ENCODE results near the gene PSMB7. TPM values are rescaled to one million over a fixed set of nuclear protein-coding genes. Genes with fewer than 3 reads are reported as not detected.

Gene PSMB7
- total and polyA plus RNA-seq, 2 of the 8 experiments (the other 6 are each of a cell fraction or from before 2014, with no cell fraction given), result 222 to 357 TPM

- TF ChIP-seq CHD7 (IDR thresholded peaks at IDR 0.05; ENCODE audit: insufficient replicate concordance, low read length), result no peak
- TF ChIP-seq KDM1A (IDR thresholded peaks at IDR 0.05; ENCODE audit: borderline replicate concordance, low read length), result no peak
- no peak for TF ChIP-seq YY1 (IDR thresholded peaks at IDR 0.05; ENCODE audit: low read depth, low read length)
- no peak for TF ChIP-seq KDM4A (IDR thresholded peaks at IDR 0.05; ENCODE audit: low read depth, low read length, severe bottlenecking)
- TF ChIP-seq JUN (IDR thresholded peaks at IDR 0.05; ENCODE audit: low read depth, low read length), result no peak
- TF ChIP-seq USF2 (IDR thresholded peaks at IDR 0.05; ENCODE audit: low read length), result no peak
- TF ChIP-seq SP4 (IDR thresholded peaks at IDR 0.05; ENCODE audit: low read length), result no peak
- TF ChIP-seq GTF2F1 (IDR thresholded peaks at IDR 0.05; ENCODE audit: borderline replicate concordance, low read depth, low read length), result no peak
- TF ChIP-seq SIN3A (conservative IDR thresholded peaks at IDR 0.05 in 1 of 2, IDR thresholded peaks at IDR 0.05 in 1 of 2; ENCODE audit: low read depth in 1 of 2, low read length in 2 of 2), result no peak
- no peak for TF ChIP-seq SAP30 (IDR thresholded peaks at IDR 0.05; ENCODE audit: insufficient read depth, insufficient replicate concordance, low read length)
- TF ChIP-seq SP1 (IDR thresholded peaks at IDR 0.05; ENCODE audit: low read depth, low read length), result no peak
Observed at GRCh38 chr9:124348363-124348762, 66.9 kb downstream of the PSMB7 start (continued).

Data from H1 (cell line).